Measurements from ENCODE around the gene CCNY.
A peak's percentile ranks its signal among the peaks of the same experiment; 100 is the strongest.
"Not testable (repeated sequence)": the region's sequence is repeated elsewhere in the genome, so short reads cannot be mapped to it uniquely, and the experiment has no call there.

The CCNY gene

DNA sequence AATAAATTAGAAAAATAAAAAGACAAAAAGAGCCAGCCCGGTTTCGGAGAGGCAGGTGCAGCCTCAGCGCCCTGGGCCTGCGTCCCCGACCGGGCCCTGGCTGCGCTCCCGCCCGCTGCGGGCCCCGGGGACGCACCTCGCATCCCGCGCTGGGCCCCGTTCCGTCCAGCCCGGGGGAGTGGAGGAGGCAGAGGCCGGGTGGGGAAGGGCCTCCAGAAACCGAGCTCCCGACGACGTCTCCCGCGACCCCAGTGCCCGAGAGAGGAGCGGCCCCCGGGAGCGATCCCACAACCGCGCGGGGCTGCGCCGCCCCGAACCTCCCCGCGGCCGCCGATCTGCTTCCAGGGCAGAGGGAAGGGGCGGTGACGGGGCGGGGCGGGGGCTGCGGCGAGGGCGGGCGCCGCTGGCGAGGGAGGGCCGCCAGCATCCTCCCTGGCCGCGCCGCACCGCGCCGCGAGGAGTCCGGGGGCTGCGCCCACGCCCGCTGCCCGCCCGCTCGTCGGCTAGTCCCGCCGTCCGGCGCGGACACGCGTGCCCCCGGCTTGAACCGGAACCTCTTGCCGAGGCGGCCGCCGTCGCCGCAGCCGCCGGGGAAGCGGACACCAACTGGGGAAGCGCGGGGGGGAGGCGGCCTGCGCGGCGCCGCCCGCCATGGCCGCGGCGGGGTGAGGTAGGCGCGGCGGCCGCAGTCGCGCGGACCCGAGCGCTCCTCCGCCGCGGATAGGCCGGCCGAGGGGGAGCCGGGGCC, at the start of gene CCNY:
CCNY (plus strand) TSS at position 426 of the 748 bp plus-strand sequence. CDS start 545 bp downstream, outside the sequence.
- peak; percentile 78 for DNase-seq

DNA sequence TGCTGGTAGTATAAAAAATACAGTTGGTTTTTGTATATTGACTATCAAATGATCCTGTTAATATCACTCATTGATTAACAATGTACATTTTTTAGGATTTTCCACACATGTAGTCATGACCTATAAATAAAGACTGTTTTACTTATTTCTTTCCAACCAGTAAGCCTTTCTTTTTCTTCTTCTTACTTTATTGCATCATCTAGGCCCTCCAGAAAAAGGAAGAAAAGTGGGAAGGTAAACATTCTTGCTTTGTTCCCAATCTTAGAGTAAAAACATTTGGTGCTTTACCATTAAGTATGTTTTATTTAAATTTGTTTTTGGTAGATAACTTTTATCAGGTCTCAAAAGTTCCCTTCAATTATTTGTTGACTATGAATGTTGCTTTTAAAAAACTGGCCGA, 47.1 kb upstream of the CCNY start:
- no peak for DNase-seq

- no peak for DNase-seq
Observed at GRCh38 chr10:35294506-35294905, 41.8 kb upstream of the CCNY start.

GRCh38 chr10:35299016-35299415, 37.3 kb upstream of the CCNY start:
- DNase-seq, result no peak

GRCh38 chr10:35300063-35300699, 36.1 kb upstream of the CCNY start:
- DNase-seq, result no peak

DNA sequence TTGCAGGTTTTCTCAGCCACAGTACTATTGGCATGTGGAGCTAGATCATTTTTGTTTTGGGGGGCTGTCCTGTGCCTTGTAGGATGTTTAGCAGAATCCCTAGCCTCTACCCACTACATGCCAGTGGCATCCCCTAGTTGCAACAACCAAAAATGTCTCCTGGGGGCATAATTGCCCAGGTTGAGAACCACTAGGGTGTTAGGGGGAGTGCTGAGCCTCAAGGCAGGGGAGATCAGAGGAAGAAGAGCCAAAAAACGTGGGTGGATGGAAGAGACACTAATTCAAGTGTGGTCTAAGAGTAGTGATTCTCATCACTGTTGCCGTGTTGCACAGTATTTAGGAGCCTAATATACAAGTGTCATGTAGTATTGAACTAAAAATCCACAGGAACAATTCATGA, 31.7 kb upstream of the CCNY start:
- no peak for DNase-seq

DNA sequence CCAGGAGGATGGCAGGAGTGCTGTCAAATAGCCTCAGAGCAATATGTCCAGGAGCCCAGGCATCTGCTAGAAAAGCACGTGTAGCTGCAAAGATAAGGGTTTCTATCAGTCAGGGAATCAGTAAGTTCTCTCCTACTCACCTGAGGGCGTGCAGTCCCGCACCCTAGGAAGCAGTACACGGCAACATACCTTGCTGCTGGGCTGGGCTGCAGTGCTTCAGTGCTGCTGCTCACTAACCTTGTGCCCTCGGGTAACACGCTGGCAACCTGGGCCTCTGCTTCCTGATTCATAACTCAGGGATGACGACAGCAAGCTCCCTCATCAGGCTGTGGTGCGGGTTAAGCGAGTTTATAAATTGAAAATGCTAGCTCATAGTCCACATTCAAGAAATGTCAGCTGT, 29.5 kb upstream of the CCNY start:
- DNase-seq, result no peak

DNA sequence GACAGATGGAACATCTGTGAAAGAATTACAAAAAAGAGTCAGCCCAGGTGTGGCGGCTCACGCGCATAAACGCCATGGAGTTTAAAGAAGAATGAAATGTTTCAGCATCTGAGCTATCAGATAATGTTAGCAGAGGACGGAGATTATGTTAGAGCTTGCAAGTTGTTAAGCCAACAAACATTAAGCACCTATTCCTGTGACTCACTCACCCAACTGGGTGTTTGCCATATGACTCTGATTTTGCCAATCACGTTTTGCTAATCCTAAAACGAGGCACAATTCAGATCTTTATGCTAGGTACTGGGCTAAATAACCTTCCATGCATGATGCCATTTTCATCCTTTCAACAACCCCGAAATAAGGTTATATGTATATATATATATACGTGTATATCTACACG, 29.0 kb upstream of the CCNY start:
- no peak for DNase-seq

- no peak for DNase-seq
Observed at GRCh38 chr10:35308809-35309208, 27.5 kb upstream of the CCNY start.

GRCh38 chr10:35314142-35314541, 22.2 kb upstream of the CCNY start:
- not testable (repeated sequence) for DNase-seq

DNA sequence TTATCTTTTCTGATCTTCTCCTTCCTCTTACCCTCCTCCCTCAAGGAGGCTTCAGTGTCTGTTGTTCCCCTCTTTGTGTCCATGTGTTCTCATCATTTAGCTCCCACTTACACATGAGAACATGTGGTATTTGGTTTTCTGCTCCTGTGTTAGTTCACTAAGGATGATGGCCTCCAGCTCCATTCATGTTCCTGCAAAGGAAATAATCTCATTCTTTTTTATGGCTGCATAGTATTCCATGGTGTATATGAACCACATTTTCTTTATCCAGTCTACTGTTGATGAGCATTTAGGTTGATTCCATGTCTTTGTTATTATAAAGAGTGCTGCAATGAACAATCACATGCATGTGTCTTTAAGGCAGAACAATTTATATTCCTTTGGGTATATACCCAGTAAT, 21.1 kb upstream of the CCNY start:
- not testable (repeated sequence) for DNase-seq

DNA sequence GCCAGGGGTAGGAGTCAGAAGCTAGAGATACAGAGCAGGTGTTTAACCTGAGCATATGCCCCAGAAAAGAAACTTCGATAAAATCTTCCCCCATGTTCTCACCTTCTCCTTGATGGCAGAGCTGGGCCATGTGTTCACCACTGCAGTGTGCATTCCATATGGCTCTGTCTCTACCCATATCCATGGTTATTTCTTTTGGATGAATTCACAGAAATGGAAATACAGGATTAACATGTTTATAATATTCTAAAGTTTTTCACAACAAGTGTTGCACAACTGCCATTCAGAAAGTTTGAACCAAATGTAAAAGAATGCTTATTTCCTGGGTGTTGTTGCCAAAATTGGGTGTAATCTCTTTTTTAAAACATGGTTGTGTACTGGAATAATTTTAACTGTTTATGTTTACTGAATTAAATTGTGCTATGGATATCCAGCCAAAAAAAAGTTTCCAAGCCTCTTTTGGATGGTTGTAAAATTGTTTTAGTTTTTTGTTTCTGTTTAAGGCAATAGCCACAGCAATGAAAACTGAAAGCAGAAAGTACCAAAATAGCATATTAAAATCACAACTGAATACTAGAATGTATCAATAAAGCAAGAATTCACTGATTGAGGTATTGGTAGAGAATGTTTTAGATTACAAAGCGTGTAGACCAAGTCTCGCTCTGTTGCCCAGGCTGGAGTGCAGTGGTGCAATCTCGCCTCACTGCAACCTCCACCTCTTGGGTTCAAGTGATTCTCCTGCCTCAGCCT, 19.9 kb upstream of the CCNY start:
- DNase-seq, result no peak

GRCh38 chr10:35318551-35318950, 17.8 kb upstream of the CCNY start:
- DNase-seq, result no peak

DNA sequence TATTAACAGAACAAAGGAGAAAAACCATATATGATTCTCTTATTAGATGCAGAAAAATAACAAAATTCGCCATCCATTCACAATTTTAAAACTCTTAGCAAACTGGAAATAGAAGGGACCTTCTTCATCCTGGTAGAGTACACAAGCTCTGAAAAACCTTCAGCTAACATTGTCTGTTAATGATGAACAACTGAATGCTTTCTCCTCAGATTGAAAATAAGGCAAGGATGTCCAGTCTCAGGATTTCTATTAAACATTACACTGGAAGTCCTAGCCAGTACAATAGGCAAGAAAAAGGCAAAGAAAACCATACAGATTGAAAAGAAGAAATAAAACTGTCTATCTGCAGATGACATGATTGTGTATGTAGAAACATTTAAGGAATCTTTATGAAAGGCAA, 16.0 kb upstream of the CCNY start:
- DNase-seq, result no peak

GRCh38 chr10:35322636-35323035, 13.7 kb upstream of the CCNY start:
- no peak for DNase-seq

DNA sequence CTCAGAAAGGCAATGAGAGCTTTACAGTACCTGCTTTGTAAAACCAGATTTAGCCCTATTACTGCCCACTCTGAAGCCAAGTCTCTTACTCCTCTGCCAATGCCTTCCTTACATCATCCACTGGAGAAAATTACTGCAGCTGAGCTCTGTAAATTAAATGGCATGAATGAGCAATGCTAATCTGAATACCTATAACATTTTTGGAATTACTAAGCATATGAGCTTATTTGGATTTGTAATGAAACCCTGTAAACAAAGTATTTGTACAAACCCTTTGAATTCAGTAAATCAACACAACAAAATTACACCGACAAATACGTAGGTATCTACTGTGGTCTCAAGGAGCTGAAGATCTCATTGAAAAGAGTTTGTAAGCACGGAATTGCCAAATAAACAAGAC, 12.1 kb upstream of the CCNY start:
- no peak for DNase-seq

DNA sequence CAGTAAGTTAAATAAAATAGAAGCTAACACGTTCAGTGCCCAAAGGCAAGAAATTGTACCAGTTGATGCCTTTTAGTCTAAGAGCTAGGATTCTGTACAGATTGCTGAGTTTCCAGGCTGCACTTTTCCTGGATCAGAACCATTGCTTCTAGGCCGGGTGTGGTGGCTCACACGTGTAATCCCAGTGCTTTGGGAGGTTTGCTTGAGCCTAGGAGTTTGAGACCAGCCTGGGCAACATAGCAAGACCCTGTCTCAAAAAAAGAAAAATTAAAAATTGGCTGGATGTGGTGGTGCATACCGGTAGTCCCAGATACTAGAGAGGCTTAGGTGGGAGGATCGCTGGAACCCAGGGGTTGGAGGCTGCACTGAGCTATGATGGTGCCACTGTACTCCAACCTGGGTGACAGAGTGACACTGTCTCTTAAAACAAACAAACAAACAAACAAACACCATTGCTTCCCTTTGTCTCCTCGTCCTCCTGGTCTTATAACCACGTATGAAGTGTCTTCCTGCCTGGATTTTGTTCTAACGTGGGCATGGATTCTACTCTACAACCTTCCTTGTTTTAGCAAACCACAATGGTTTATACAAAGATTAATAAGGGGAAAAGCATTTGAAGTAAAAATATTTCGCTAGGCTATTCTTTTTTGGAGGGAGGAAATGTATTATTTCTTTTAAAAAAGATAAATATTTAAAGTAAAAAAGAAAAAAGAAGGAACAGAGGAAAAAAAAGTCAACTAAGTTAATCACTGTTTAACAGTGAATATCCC, 9.7 kb upstream of the CCNY start:
- DNase-seq, result no peak

- DNase-seq, result no peak
Observed at GRCh38 chr10:35327790-35328403, 8.4 kb upstream of the CCNY start.

DNA sequence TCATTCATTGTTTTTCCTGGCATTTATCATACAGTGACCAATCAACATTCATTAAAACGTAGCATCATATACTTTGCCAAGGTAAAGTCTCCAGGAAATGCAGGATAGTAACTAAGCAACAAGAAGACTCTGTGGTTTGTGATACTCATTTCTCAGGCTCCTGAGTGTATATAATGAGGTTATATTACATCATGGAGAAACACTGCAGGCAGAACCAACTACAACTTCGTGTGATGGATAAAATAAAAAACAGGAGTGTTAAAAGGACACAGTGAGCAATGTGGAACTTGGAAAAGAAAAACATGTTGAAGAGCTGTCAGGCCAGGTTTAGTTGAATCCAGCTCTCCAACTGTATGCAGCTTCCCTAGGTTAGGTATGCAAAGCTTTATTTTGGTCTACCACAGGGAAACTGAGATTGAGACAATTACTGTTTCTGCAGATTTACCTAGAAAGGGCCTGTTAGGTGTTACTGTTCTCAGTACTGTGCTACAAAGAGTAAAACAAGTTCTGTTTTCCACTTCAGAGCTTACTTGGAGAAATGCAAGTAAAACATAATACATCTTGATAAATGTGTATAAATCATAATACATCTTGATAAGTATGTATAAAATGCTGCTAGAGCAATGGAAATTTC, 7.8 kb upstream of the CCNY start:
- DNase-seq, result no peak

DNA sequence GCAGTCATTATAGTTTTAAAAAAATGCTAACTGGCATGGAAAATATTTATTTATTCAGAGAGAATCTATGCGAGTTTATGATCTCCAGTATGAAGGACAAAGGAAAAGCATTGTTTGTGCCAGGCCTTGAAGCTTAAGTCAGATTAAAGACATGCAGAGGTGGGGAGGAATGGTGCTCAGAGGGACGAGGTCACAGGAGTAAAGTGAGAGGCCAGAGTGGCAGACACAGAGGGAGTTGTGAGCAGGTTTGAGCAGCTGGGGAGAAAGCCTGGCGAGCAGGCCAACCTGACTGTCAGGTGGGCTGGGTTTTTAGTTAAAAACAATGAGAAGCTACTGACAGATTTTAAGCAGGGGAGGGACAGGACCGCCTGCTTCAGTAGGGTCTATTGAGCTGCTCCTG, 6.8 kb upstream of the CCNY start:
- DNase-seq, result no peak

- DNase-seq, result no peak
Observed at GRCh38 chr10:35331894-35332640, 4.2 kb upstream of the CCNY start.

- no peak for DNase-seq
Observed at GRCh38 chr10:35334297-35334696, 2.0 kb upstream of the CCNY start.
